Measurements from ENCODE around the gene POPDC3.

Gene POPDC3

GRCh38 chr6:105199711-105200110 is 19.9 kb upstream of the POPDC3 start:
- H3K4me3 ChIP-seq (replicated peaks; ENCODE audit: low read depth, low read length) = no peak overlapping the region
- DNase-seq (ENCODE audit: extremely low read depth, low read depth) = no peak
- TF ChIP-seq CTCF (IDR thresholded peaks at IDR 0.05; ENCODE audit: low read depth, low read length, missing control alignments) = no peak

DNA sequence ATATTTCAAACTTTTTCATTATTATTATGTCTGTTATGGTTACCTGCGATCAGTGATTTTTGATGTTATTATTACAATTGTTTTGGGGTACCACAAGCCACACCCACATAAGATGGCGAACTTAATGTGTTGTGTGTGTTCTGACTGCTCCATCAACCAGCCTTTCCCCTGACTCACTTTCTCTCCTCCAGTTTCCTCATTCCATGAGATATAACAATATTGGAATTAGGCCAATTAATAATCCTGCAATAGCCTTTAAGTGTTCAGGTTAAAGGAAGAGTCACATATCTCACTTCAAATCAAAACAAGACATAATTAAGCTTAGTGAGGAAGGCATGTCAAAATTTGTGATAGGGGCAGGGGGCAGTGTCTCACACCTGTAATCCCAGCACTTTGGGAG is 16.3 kb upstream of the POPDC3 start:
- TF ChIP-seq CTCF (IDR thresholded peaks at IDR 0.05; ENCODE audit: low read depth, low read length, missing control alignments) = no peak
- H3K4me3 ChIP-seq (replicated peaks; ENCODE audit: low read depth, low read length) = no peak overlapping the region
- no peak for DNase-seq (ENCODE audit: extremely low read depth, low read depth)

- TF ChIP-seq CTCF (IDR thresholded peaks at IDR 0.05; ENCODE audit: low read depth, low read length, missing control alignments) = no peak
- no peak overlapping the region for H3K4me3 ChIP-seq (replicated peaks; ENCODE audit: low read depth, low read length)
- no peak for DNase-seq (ENCODE audit: extremely low read depth, low read depth)
These were observed 14.8 kb upstream of the POPDC3 start for GRCh38 chr6:105194591-105194990.

GRCh38 chr6:105194106-105194505 is 14.3 kb upstream of the POPDC3 start:
- DNase-seq (ENCODE audit: extremely low read depth, low read depth) = no peak
- no peak overlapping the region for H3K4me3 ChIP-seq (replicated peaks; ENCODE audit: low read depth, low read length)
- no peak for TF ChIP-seq CTCF (IDR thresholded peaks at IDR 0.05; ENCODE audit: low read depth, low read length, missing control alignments)

- DNase-seq (ENCODE audit: extremely low read depth, low read depth) = no peak
- no peak for TF ChIP-seq CTCF (IDR thresholded peaks at IDR 0.05; ENCODE audit: low read depth, low read length, missing control alignments)
These were observed 13.8 kb upstream of the POPDC3 start for GRCh38 chr6:105193647-105194046.

DNA sequence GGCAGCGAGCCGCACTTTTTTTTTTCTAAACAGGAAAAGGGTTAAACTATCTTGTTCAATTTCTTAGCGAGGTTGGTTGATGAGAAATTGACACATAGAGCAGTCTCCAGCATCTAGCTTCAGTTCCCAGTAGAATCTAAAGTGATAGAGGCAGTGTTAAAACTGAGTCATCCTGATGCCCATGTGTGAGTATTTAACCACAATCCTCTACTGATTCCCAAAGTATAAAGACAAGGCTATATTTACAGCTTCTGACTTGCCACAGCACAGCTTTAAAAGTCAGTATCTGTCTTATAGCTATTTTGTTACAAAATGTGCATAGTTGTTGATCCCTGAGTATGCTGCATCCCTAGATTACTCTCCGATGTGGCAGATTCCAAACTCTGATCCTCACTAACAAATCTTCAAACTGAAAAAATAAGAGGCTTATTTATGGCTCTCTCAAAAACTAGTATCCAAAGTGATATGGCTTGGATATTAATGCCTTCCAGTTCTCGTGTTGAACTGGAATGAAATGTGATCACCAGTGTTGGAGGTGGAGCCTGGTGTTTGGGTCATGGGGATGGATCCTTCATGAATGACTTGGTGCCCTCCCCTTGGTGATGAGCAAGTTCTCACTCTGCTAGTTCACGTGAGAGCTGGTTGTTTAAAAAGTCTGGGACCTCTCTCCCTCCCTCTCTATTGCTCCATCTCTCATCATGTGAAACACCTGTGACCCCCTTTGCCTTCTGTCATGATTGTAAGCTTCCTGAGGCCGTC is 13.1 kb upstream of the POPDC3 start:
- no peak for TF ChIP-seq CTCF (IDR thresholded peaks at IDR 0.05; ENCODE audit: low read depth, low read length, missing control alignments)
- no peak for DNase-seq (ENCODE audit: extremely low read depth, low read depth)
- no peak overlapping the region for H3K4me3 ChIP-seq (replicated peaks; ENCODE audit: low read depth, low read length)

More at GRCh38 chr6:105193647-105194046, 13.8 kb upstream of the POPDC3 start:
- H3K4me3 ChIP-seq (replicated peaks; ENCODE audit: low read depth, low read length) = no peak overlapping the region

- DNase-seq (ENCODE audit: extremely low read depth, low read depth) = no peak
- no peak overlapping the region for H3K4me3 ChIP-seq (replicated peaks; ENCODE audit: low read depth, low read length)
- no peak for TF ChIP-seq CTCF (IDR thresholded peaks at IDR 0.05; ENCODE audit: low read depth, low read length, missing control alignments)
These were observed 11.5 kb upstream of the POPDC3 start for GRCh38 chr6:105191351-105191750.

Data from HFF-Myc (cell line).